GM12873 (cell line): Measurements from ENCODE around the gene SEMA4D.

Experiments
- TF ChIP-seq, protein P1 (sequence below): IDR thresholded peaks from 2 replicates; pipeline ENCODE4 v1.5.1; 2012; ENCODE audit warnings: low read depth, mild to moderate bottlenecking, moderate library complexity, low read length, control low read depth; ENCODE audit not compliant: insufficient read depth; ENCODE audit errors: missing control alignments

SEMA4D gene

DNA sequence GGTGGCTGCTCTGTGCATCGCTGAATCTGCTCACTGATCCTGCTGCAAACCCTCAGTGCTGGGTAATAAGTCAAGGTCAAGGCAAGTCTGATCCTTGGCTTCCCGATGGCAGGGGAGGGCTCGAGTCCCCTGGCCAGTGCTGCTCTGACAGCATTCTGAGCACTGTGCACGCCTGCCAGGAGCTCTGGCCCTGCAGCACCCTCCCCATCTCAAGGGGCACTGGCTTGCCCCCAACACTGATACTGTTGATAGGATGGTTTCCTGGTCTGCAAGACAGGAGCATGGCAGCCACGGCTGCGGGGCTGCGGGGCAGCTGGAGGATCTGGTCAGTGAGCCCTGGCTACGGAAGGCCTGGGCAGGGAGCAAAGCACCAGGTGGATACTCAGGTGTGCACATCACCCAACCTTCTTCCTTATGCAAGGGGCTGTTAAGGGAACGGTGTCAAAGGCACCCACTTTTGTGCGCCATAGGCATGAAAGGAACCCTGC, 107.8 kb downstream of the SEMA4D start:
- TF ChIP-seq, protein P1, sequence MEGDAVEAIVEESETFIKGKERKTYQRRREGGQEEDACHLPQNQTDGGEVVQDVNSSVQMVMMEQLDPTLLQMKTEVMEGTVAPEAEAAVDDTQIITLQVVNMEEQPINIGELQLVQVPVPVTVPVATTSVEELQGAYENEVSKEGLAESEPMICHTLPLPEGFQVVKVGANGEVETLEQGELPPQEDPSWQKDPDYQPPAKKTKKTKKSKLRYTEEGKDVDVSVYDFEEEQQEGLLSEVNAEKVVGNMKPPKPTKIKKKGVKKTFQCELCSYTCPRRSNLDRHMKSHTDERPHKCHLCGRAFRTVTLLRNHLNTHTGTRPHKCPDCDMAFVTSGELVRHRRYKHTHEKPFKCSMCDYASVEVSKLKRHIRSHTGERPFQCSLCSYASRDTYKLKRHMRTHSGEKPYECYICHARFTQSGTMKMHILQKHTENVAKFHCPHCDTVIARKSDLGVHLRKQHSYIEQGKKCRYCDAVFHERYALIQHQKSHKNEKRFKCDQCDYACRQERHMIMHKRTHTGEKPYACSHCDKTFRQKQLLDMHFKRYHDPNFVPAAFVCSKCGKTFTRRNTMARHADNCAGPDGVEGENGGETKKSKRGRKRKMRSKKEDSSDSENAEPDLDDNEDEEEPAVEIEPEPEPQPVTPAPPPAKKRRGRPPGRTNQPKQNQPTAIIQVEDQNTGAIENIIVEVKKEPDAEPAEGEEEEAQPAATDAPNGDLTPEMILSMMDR, result no peak

DNA sequence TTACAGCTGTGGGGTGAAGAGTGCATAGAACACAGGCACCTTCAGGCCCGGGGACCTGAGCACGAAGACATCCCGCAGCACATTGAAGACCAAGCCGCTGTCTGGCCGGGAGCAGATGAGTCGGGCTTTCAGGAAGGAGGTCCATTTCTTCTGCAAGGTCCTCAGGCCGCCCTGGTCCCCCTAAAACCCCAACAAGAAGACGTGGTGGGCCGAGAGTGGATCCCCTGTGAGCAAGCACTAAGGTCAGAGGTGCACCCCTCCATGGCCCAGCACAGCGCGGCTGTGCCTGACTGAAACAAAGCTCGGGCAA, 109.1 kb downstream of the SEMA4D start:
- TF ChIP-seq, protein P1, result no peak

DNA sequence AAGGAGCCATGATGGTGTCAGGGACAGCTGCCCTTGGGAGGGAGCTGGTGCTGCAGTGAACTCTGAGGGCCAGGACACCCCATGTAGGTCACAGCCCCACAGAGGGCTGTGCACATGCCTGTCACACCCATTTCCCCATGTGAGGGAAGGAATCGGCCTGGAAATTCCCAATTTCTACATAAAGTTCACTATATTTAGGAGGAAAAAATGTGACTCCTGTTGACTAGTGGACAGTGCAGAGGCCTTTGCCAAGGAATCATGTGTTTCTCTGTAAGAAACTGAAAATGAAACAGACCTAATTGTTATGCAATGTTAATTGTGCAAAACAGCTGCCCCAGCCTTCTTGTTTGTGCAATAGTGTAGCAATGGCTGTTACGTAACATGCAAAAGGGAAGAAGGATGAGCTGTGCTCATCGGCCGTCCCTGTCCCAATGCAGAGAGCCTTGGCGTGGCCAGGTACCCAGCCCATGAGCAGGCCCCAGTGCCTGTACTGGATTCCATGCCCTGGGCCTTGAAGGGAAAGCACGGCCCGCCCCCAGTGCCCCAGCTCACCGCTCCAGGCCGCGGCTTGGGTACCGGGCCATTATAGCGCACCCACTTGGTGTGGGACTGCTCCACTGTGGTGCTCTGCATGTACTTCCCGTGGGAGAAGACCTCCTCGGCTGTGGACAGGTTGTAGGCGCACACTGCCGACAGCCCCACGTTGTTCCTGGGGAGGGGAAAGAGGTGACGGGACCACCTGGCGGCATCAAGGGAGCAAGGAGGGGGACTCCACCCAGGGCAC, 109.6 kb downstream of the SEMA4D start:
- TF ChIP-seq, protein P1, result no peak

DNA sequence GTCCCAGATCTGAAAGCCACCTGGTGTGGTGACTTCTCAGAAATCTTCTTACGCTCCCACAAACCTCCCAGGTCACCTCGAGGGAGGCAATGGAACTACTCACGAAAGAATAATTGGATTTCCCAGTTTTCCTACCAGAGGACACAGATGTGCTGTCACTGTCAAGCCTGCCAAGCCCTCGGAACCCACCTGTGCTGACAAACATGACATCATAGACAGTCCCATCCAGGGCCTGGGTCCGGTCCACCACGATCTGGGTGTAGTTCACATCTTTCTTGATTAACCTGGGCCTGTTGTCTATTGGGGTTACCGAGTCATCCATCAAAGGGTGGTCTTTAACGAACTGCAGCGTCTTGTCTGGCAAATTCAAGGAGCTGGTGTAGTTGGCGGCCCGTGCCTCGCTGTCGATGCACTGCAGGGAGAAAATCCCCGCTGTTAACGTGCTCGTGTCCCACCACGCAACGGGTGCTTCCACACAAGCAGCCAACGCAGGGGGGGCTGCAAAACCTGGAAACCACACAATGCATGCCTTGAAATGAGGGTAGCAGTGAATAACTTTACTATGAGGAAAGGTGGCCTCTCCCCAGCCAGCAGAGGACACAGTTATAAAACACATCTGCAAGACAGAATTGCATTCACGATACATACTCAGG, 110.6 kb downstream of the SEMA4D start:
- TF ChIP-seq, protein P1, result no peak

DNA sequence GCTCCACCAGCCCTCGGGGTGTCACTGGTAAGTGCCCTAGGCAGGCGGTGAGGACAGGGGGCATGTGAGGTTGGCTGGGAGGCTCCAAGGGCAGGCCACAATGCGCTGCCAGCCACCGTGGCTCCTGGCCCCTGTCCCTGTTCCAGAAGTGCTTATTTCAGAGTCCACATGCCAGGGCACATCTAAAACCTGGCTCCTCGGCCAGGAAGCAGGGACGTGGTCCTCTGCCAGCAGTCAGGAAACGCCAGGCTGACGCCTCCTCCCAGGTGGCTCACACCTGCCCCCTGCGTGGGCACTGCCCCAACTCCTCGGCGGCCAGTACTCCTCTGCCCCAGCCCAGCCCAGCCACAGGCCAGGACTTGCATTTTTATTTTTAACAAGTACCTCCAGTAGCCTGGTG, 111.1 kb downstream of the SEMA4D start:
- TF ChIP-seq, protein P1, result no peak

DNA sequence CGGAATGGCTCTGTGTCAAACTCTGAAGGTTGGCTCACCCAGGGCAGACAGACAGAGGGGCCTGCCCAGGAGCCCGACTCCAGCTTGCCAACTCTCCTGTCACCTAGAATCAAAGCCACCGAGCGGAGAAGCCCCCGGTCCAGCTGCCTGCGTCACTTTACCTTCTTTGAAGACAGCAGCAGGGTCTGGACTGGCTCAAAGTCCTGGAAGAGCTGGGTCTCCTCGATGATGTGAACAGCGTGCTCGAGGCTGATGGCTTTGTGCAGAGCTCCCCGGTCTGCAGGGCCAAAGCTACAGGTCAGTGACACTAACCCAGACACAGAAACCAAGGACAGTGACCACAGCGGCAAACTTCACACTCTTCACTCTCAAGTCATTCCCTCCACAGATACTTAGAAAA, 111.7 kb downstream of the SEMA4D start:
- TF ChIP-seq, protein P1, result no peak

DNA sequence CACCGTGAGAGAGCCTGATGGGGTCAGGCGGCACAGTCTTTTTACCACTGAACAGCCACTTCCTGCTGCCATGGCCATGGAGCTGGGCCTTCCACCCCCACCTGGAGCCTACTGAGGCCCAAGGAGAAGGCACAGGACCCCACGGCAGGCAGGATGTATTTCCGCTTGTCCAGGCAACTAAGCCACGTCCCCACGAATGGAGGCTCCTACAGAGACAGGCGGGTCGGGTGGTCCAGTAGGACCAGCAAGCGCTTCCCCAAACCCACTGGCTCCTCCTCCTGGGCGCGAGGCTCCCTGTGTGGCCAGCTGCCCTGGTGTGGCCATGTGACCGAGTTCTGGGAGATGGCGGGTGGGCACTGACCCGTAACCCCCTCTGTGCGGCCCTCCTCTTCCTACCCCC, 113.1 kb downstream of the SEMA4D start:
- TF ChIP-seq, protein P1, result no peak
